Vein endothelial cell (primary cell): ENCODE measurements around the gene MINDY2. TPM values are rescaled to one million over a fixed set of nuclear protein-coding genes. Genes with fewer than 3 reads are reported as not detected.

Experiments used
- small RNA-seq: library from RNA; depleted of rRNA; stranded (forward); fragments of <200 nt; gene quantifications from one replicate; pipeline ENCODE3, GENCODE V24; 2012
- total RNA-seq: library from RNA; depleted of rRNA; stranded (reverse); fragments of >200 nt; gene quantifications from 2 replicates; pipeline ENCODE4 v1.2.3, GENCODE V29; 2012

MINDY2 gene, protein sequence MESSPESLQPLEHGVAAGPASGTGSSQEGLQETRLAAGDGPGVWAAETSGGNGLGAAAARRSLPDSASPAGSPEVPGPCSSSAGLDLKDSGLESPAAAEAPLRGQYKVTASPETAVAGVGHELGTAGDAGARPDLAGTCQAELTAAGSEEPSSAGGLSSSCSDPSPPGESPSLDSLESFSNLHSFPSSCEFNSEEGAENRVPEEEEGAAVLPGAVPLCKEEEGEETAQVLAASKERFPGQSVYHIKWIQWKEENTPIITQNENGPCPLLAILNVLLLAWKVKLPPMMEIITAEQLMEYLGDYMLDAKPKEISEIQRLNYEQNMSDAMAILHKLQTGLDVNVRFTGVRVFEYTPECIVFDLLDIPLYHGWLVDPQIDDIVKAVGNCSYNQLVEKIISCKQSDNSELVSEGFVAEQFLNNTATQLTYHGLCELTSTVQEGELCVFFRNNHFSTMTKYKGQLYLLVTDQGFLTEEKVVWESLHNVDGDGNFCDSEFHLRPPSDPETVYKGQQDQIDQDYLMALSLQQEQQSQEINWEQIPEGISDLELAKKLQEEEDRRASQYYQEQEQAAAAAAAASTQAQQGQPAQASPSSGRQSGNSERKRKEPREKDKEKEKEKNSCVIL
- total RNA-seq = 7.5 and 13.2 TPM in 2 replicates

DNA sequence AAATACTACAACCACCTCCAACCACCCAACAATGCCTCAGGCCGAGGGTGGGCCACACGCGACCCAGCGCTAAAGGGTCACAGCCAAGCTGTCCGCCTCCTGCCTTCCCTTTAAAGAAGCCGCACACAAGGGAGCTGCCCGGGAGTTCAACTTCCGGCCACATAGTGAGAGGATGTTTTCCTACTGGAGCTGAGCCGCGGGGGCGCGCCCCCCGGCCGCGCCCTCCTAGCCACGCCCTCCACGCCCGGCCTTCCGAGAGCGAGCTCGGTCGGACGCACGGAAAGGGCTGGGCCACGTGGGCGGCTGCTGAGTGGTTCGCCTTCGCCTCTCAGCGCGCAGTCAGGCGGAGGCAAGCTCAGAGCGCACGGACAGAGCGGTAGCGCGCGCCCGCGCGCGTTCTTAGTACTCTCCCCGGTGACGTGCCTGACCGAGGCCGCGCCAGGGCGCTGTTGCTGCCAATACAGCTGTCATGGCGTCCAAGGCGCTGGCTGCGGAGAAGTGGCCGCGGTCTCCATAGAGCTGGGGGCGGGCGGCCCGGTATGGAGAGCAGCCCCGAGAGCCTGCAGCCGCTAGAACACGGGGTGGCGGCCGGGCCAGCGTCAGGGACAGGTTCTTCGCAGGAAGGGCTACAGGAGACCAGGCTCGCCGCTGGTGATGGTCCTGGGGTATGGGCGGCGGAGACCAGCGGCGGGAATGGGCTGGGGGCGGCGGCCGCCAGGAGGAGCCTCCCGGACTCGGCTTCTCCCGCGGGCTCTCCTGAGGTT lies at the start of gene MINDY2:
MINDY2 (plus strand) TSS at position 446 of the 764 bp plus-strand sequence; CDS start at position 540, 94 bp downstream.

DNA sequence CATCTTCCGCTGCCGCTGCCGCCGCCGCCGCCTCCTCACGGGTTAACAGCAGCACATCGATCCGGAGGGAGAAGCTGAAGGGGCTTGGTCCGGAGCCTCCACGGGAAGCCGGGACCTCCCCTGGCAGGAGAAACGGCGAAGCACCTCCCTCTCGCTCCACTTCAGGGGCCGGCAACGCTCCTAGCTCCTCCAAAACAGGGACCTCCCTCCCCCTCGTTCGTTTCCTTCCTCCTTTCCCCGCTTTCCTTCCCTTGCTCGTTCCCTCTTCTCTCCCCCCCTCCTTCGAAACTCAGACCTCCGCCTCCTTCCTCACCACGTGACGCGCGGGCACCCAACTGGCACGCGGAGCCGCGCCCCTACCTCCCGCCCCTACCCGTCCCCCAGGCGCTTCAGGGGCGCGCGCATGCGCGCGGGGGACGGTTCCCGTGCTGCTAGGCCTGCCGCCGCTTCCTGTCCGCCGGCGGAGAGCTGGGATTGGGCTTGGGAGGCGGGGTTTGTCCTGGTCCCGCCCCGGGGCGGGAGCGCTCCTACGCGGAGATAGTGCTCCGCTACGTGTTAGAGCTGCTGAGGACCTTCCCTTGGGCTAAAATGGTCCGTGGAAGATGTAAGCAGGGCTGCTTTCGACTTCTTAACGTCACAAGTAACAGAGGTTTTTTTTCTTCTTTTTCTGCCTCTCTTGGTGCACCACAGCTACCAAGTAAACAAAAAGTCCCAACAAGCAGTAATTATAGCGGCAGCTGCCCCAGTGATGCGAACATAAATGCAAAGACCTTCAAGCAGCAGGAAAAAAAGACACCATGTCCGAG lies 21.4 kb upstream of the MINDY2 start, which contains the start of gene ADAM10:
ADAM10 (minus strand) TSS at position 176 of the 806 bp plus-strand sequence; CDS start at position 3, 173 bp downstream.

Small RNAs within 50 kb of the gene (small RNA-seq; reads per million reads assigned to genes)
- gene RF00012 = not detected
- gene ZNF444P1 = 0.08 reads per million

Other genes starting within 250 kb of the MINDY2 start
- 135 and 203 TPM in 2 replicates for gene ADAM10, start 21.6 kb upstream of the MINDY2 start, total RNA-seq
- 46.4 and 65.9 TPM in 2 replicates for gene SLTM, start 162.4 kb downstream of the MINDY2 start, total RNA-seq
- gene RNF111, start 216.4 kb downstream of the MINDY2 start, total RNA-seq = 33.7 and 41.5 TPM in 2 replicates